ENCODE measurements around the gene STPG3. TPM values are rescaled to one million over a fixed set of nuclear protein-coding genes. Genes with fewer than 3 reads are reported as not detected.

STPG3 gene
- total RNA-seq, 1 donor from 2014 or later = not detected

- TF ChIP-seq, protein P1, sequence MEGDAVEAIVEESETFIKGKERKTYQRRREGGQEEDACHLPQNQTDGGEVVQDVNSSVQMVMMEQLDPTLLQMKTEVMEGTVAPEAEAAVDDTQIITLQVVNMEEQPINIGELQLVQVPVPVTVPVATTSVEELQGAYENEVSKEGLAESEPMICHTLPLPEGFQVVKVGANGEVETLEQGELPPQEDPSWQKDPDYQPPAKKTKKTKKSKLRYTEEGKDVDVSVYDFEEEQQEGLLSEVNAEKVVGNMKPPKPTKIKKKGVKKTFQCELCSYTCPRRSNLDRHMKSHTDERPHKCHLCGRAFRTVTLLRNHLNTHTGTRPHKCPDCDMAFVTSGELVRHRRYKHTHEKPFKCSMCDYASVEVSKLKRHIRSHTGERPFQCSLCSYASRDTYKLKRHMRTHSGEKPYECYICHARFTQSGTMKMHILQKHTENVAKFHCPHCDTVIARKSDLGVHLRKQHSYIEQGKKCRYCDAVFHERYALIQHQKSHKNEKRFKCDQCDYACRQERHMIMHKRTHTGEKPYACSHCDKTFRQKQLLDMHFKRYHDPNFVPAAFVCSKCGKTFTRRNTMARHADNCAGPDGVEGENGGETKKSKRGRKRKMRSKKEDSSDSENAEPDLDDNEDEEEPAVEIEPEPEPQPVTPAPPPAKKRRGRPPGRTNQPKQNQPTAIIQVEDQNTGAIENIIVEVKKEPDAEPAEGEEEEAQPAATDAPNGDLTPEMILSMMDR (conservative IDR thresholded peaks at IDR 0.05; ENCODE audit: low read depth, low read length) = peak; percentile 11
- no peak overlapping the region for H3K4me3 ChIP-seq (ENCODE audit: low read depth, low read length)
- DNase-seq (ENCODE audit: low read depth) = no peak
Measured at GRCh38 chr9:137212520-137212919, 38.6 kb upstream of the STPG3 start.

- no peak overlapping the region for H3K4me3 ChIP-seq (ENCODE audit: low read depth, low read length)
- DNase-seq (ENCODE audit: low read depth) = no peak
- TF ChIP-seq, protein P1 (conservative IDR thresholded peaks at IDR 0.05; ENCODE audit: low read depth, low read length) = peak; percentile 33
Measured at GRCh38 chr9:137213160-137214060, 37.7 kb upstream of the STPG3 start.

GRCh38 chr9:137214620-137215019, 36.5 kb upstream of the STPG3 start:
- TF ChIP-seq, protein P1 (conservative IDR thresholded peaks at IDR 0.05; ENCODE audit: low read depth, low read length) = no peak
- no peak for DNase-seq (ENCODE audit: low read depth)
- H3K4me3 ChIP-seq (ENCODE audit: low read depth, low read length) = no peak overlapping the region

DNA sequence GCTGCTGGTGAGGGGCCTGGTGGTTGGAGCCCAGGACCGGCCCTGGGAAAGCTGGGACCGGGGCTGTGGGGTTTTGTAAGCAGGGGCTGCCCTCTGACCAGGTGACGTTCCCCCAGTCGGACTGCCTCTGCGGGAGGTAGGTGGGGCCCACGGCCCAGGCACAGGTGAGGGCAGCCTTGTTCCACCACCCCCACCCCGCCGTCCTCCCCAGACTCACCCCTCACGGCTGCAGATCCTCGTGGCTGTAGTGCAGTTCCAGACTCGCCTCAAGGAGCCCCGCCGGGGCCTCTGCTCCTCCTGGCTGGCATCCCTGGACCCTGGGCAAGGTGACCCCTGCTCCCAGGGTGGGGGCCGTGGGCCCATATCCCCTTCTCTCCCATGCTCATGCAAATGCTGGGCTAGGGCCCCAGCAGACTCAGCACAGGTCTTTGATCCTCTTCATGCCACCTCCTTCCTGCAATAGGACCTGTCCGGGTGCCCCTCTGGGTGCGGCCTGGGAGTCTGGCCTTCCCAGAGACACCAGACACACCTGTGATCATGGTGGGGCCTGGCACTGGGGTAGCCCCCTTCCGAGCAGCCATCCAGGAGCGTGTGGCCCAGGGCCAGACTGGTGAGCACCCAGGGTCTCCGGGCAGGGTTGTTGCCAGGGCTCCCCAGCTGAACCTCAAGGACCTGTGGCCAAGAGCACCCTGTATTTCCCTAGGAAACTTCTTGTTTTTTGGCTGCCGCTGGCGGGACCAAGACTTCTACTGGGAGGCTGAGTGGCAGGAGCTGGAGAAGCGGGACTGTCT, 35.7 kb upstream of the STPG3 start:
- DNase-seq (ENCODE audit: low read depth) = no peak
- no peak overlapping the region for H3K4me3 ChIP-seq (ENCODE audit: low read depth, low read length)
- TF ChIP-seq, protein P1 (conservative IDR thresholded peaks at IDR 0.05; ENCODE audit: low read depth, low read length) = no peak

DNA sequence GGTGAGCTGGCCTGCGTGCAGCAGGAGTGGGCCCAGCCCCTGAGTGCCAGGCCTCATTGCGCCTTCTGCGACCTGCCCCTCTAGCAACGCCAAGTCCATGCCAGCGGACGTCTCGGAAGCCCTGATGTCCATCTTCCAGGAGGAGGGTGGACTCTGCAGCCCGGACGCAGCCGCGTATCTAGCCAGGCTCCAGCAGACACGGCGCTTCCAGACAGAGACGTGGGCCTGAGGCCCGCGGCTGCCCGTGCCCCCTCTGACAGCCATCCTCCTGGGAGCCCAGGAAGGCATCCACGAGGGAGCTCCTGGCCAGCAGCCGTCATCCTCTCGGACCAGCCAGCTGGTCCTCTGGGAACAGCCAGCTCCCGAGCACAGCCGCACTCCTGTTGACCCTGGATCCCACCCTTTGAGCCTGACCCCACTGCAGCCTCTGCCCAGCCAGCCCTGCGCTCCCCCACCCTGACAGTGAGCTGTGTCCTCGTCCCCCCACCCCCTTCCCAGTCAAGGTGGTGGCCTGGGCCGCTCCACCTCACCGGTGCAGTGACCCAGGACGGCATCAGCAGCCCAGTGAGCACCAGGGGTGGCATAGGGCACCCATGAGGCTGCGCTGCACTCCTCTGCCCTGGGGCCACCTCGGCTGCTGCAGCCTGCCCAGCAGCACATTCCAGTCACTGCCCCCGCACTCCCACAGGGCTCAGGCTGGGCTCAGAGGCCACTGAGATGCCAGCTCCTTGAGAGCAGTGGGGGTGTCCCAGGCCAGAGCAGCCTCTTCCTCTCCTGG, 34.7 kb upstream of the STPG3 start:
- DNase-seq (ENCODE audit: low read depth) = no peak
- TF ChIP-seq, protein P1 (conservative IDR thresholded peaks at IDR 0.05; ENCODE audit: low read depth, low read length) = no peak
- no peak overlapping the region for H3K4me3 ChIP-seq (ENCODE audit: low read depth, low read length)

DNA sequence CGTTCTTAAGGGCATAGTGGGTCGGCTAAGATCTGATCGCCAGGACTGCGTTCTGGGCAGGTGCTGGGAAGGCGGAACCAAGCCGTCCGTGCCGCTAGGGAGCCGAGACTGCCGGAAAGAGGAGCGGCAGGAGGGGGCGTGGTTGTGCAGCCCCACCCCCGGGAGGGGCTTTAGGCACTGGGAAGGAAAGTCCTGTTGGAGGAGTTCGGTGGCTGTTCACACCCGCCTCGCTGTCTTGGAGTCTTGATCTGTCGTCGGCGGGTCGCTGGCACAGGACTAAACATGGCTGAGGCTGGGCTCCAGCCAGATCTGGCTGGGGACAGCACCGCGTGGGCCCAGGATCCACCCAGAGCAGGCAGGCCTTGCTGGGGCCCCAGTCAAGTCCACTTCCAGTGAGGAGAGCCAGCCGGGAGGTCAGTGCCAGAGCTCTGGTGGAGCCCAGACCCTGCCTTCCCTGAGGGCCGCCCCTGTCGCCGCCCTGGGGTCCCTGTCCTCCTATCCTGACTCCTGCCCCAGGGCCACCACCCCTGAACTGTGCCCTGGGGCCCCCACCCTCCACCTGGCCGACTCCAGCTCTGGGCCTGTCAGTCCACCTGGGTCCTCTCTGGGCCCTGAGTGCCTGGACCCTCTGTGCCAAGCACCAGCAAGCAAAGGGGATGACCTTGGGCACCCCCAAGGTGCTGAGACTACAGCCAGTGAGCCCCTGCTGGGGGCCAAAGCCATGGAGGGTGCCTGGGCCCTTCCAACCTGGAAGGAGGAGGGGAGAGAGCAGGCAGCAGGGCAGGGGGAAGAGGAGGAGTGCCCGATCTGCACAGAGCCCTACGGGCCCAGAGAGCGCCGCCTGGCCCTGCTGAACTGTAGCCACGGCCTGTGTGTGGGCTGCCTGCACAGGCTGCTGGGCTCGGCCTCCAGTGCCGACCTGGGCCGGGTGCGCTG, 33.5 kb upstream of the STPG3 start:
- TF ChIP-seq, protein P1 (conservative IDR thresholded peaks at IDR 0.05; ENCODE audit: low read depth, low read length) = no peak
- H3K4me3 ChIP-seq (ENCODE audit: low read depth, low read length) = peak overlapping the region; percentile 50
- no peak for DNase-seq (ENCODE audit: low read depth)
